Mammary epithelial cell (primary cell): ENCODE measurements around the gene YJU2.

ENCODE experiments used
- EZH2 ChIP-seq: IDR thresholded peaks from 2 replicates; pipeline ENCODE4 v1.6.1; 2012; ENCODE audit warnings: low read length, inconsistent platforms, borderline replicate concordance
- TF ChIP-seq, protein P1 (sequence below), 2 donors: IDR thresholded peaks in 1 of 2; conservative IDR thresholded peaks in 1 of 2; 2 replicates each; pipeline ENCODE4 v1.5.1; 2011 to 2012; ENCODE audit warnings: inconsistent platforms in 2 of 2, low read length in 2 of 2, mild to moderate bottlenecking in 2 of 2, control low read depth in 1 of 2, low read depth in 1 of 2; ENCODE audit not compliant: insufficient read depth in 1 of 2; ENCODE audit errors: extremely low read depth in 1 of 2

DNA sequence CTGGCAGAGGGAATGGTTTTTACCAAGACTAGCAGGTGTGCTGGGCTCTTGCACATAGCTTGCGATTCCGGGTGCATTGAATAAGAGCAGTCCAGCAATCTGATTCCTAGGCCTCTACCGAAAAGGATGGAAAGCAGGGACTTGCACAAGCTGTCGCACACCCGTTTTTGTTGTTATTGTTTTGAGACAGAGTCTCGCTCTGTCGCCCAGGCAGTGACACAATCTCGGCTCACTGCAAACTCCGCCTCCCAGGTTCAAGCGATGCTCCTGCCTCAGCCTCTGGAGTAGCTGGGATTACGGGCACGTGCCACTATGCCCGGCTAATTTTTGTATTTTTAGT is 12.0 kb upstream of the YJU2 start:
- TF ChIP-seq, protein P1, sequence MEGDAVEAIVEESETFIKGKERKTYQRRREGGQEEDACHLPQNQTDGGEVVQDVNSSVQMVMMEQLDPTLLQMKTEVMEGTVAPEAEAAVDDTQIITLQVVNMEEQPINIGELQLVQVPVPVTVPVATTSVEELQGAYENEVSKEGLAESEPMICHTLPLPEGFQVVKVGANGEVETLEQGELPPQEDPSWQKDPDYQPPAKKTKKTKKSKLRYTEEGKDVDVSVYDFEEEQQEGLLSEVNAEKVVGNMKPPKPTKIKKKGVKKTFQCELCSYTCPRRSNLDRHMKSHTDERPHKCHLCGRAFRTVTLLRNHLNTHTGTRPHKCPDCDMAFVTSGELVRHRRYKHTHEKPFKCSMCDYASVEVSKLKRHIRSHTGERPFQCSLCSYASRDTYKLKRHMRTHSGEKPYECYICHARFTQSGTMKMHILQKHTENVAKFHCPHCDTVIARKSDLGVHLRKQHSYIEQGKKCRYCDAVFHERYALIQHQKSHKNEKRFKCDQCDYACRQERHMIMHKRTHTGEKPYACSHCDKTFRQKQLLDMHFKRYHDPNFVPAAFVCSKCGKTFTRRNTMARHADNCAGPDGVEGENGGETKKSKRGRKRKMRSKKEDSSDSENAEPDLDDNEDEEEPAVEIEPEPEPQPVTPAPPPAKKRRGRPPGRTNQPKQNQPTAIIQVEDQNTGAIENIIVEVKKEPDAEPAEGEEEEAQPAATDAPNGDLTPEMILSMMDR (conservative IDR thresholded peaks at IDR 0.05 in 1 of 2, IDR thresholded peaks at IDR 0.05 in 1 of 2; ENCODE audit: extremely low read depth in 1 of 2, insufficient read depth in 1 of 2, low read depth in 1 of 2, low read length in 2 of 2): no peak
- TF ChIP-seq EZH2: no peak
